HG02981 (cell line): Measurements from ENCODE around the gene LARP1.
"Not testable (repeated sequence)": the region's sequence is repeated elsewhere in the genome, so short reads cannot be mapped to it uniquely, and the experiment has no call there.

ENCODE experiments used
- ATAC-seq: cut with Tn5 transposase; IDR thresholded peaks from one replicate; pipeline ENCODE4 v1.9.1; 2021; ENCODE audit warnings: mild to moderate bottlenecking, moderate library complexity; ENCODE audit not compliant: unreplicated experiment

Gene LARP1

DNA sequence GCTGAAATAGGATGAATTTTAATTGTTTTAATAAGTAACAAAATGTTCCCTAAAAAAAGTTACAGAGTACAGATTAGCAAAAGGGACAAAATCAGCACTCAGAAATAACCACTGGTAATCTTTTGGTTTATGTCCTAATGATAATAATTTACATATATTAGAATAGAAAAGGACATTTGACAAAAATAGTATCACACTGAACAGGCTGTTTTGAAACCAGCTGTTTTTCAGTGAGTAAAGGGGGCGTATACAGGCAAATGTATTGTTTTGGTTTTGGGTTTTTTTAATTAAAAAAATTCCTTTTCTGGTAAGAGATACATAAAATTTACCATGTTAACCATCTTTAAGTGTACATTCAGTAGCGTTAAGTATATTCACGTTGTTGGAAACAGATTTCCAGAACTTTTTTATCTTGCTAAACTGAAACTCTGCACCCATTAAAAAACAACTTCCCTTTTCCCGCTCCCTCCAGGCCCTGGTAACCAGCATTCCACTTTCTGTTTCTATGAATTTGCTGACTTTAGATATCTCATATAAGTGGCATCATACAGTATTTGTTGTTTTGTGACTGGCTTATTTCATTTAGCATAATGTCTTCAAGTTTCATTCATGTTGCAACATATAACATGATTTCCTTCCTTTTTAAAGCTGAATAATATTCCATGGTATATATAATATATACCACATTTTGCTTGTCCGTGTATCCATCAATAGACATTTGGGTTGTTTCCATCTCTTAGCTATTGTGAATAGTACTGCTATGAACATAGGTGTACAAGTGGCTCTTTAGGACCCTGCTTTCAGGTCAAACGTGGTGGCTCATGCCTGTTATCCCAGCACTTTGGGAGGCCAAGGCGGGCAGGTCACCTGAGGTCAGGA lies 20.6 kb upstream of the LARP1 start:
- ATAC-seq = no peak

DNA sequence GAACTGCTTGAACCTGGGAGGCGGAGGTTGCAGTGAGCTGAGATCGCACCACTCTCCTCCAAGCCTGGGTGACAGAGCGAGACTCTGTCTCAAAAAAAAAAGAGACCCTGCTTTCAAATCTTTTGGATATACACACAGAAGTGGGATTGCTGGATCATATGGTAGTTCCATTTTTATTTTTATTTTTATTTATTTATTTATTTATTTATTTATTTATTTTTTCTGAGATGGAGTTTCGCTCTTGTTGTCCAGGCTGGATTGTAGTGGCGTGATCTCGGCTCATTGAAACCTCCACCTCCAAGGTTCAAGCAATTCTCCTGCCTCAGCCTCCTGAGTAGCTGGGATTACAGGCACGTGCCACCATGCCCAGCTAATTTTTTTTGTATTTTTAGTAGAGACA lies 19.8 kb upstream of the LARP1 start:
- not testable (repeated sequence) for ATAC-seq

DNA sequence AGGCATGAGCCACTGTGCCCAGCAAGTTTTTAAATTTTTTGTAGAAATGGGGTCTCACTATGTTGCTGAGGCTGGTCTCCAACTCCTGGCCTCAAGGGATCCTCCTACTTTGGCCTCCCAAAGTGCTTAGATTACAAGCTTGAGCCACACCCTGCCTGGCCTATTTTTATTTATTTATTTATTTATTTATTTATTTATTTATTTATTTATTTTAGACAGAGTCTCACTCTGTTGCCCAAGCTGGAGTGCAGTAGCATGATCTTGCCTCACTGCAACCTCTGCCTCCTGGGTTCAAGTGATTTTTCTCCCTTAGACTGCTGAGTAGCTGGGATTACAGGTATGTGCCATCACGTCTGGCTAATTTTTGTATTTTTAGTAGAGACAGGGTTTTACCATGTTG lies 18.8 kb upstream of the LARP1 start:
- ATAC-seq = not testable (repeated sequence)

DNA sequence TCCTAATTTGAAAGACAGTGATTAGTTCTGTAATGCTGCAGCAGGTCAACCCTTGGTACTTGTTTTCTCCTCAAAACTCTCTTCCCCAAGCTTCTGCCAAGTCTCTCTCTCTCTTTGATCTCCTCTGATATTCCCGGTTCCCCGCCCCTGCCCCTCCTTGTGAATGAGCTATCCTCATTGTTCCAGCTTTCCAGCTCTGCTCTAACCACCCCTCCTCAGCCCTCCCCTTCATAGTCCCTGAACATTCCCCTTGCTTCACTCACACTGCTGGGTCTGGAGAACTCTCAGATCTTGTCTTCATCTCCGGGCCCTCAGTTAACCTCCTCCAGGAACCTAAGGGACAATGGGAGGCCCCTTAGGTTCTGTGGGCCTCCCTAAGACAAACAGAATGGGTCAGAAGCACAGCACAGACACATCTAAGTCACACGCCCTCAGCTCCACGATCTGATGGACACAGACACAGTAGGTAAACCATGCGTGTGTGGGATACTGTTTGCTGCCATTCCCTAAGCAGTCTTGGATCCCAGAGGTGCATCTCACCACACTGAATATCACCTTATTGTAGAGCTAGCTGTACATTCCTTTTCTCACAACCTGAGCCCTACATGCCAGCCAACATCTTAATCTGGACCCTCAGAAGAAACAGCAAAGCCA lies 17.4 kb upstream of the LARP1 start:
- ATAC-seq = no peak

DNA sequence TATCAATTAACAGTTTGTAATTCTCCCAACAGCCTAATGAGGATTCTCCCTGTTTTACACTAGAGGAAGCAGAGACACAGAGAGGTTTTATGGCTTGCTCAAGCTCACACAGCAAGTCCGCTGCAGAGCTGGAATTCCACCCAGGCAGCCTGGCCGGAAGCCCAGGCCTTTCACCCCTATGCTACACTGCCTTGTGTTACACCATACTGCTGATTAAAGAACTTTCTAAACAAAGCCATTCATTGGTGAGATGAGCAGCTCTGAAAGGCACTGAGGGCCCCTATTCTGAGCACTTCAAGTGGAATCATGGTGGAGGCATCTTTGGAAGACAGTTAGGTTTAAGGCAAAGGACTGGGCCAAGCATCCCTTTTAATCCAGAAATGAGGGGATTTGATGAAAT lies 14.7 kb upstream of the LARP1 start:
- ATAC-seq = no peak

DNA sequence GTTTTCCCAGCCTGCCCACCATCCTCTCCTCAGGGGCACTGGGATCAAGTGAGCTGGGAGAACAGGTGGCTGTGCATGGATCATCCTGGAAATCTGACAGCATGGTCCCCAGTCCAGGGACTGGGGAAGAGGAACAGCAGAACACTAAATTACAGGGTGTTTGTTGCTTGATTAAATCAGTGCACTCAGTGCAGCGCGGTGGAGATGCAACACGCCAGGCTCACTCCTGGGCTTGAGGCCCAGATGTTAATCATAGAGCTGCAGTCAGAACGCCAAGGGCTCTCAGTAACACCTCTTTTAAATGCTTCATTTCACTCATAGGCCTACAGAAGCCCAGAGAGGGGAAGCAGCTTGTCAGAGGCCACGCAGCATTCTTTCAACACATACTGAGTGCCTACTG lies 14.2 kb upstream of the LARP1 start:
- no peak for ATAC-seq

DNA sequence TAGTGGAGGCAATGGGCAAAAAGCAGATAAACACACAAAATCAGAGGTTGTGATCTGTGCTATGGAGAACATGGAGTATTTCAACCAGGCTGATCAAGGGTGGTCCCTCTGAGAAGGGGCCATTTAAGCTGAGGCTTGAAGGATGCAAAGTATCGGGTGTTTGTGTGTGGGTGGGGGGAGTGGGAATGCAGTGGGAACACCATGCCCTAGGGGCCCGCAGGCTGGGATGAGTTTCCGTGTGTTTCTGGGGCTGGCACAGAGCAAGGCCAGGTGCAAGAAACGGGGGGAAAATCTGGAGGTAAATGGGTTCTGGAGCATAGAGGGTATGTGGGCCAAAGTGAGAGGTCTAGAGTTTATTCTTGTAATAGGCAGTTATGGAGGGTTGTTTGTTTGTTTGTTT lies 13.8 kb upstream of the LARP1 start:
- ATAC-seq = no peak

DNA sequence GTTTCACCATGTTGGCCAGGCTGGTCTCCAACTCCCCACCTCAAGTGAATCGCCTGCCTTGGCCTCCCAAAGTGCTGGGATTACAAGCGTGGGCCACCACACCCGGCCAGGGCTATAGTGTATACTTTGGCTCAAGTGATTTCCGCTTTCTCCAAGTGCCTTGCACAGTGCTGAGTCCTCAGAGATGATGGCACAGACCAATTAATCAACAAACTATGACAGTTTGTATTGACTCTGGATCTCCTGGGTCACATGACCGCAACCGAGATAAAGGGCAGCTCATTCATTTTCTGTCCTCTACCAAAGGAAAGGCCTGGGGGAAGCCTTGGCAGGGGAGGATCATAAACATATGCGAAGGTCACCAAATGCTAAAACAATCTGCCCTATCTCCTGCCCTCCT lies 11.4 kb upstream of the LARP1 start:
- no peak for ATAC-seq

DNA sequence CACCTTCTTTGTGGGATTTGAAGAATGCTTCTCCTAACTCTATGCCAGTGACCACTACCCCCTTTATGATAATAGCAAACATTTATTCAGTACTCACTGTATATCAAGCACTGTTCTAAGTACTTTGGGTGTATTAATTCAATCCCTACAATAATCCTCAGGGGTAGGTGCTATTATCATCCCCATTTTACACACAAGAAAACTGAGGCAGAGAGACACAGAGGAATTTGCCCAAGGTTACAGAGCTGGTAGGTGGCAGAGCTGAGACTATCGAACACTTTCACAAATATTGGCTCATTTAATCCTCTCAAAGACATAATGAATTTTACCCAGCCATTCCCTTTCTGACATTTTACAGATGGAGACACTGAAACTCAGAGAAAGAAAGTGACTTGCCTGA lies 9.8 kb upstream of the LARP1 start:
- ATAC-seq = no peak

DNA sequence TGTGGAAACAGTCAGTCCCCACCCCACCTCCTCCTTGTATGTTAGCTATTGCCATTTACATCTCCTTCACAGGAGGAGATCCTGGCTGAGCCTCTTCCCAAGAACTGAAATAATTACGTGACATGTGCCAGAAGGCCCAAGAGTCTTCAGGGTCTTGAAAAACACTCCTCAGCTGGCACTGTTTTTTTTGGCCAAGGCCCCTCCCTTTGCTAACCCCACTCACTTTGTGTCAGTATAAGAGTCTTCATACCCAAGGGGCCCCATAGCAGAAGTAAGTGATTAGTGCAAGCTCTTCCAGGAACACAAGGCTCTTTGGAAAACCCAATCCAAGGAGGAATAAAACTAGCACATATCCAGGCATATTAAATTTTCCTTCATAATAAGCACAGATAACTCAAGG lies 5.7 kb upstream of the LARP1 start:
- ATAC-seq = no peak

DNA sequence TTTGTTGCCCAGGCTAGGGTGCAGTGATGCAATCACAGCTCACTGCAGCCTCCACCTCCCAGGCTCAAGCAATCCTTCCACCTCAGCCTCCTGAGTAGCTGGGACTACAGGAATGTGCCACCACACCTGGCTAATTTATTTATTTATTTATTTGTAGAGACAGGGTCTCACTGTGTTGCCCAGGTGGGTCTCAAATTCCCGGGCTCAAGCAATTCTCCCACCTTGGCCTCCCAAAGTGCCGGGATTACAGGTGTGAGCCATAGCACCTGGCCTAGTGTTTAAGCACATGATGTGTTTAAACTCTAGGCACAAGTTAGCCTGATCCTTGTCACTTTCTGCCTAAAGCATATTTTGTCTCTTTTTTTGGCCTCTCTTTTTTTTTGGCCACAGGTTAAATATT lies 4.5 kb upstream of the LARP1 start:
- ATAC-seq = not testable (repeated sequence)

DNA sequence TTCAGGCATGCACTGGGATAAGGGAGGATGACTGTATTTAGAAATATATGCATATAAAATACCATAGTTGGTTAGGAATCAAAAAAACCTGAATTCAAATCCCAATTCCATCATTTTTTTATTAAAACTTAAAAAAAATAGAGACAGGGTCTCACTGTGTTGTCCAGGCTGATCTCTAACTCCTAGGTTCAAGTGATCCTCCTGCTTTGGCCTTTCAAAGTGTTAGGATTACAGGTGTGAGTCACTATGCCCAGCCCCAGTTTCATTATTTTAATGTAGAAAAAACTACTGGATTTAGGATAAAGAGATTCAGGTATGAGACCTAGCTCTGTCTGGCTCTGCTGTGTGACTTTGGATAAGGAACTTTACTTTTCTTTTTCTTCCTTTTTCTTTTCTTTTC lies 3.3 kb upstream of the LARP1 start:
- no peak for ATAC-seq

DNA sequence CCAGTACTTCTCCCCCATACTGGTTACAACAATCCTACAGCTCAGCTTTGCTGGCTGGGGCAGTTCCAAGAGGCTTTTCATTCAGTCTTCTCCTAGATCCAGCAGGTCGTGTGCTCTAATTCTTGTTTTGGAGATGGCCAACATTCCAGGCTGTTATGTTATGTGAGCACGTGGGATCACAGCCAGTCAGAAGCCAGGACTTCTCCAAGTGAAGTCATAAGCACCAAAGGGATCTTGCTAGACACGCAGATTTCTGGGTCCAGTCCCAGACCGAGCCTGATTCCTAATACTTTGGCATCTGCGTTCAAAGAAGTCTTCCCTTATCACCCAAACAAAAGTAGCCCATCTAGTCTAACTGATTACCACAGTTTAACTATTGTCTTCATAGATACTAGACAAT lies 1.4 kb upstream of the LARP1 start:
- ATAC-seq = no peak

DNA sequence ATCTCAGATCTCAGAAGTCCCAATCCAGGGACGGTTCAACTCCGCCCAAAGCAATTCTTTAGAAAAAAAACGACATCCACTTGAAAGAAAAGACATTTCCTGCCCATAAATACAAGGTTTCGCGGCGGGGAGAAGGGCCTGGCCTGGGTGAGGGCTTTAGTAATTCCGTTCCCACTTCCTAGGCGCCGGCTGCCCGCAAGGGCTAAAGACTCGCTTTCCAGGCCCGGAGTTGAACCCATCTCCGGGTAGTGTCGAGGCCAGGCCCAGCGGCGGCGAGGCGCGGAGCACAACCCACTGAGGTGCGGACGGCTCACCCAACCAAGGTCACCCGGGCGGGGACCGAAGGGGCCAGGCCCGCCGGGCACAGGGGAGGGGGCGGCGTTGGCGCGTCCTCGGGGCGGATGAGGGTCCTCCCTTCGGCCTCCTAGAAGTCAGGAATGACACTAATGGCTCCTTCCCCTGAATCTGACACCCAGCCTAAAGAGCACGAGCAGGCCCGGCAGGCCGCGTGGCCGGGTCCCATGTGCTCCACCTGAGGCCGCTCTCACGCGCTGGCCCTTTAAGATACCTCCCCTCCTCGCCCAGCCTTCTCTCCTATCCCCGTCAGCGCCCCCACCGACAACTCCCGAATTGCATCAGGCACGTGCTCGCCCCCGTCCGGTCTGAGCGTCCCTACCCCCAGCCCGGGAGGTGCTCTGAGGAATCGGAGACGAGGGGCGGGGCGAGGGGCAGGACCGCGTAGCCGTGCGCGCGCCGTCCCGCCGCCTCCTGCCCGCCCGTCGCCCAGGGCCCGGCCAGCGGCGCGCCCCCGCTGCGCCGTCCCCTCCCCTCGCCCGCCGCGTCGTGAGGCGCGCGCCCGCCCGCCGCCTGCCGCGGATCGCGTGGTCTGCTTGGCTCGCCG lies 467 bp upstream of the LARP1 start:
- peak; percentile 91 for ATAC-seq

DNA sequence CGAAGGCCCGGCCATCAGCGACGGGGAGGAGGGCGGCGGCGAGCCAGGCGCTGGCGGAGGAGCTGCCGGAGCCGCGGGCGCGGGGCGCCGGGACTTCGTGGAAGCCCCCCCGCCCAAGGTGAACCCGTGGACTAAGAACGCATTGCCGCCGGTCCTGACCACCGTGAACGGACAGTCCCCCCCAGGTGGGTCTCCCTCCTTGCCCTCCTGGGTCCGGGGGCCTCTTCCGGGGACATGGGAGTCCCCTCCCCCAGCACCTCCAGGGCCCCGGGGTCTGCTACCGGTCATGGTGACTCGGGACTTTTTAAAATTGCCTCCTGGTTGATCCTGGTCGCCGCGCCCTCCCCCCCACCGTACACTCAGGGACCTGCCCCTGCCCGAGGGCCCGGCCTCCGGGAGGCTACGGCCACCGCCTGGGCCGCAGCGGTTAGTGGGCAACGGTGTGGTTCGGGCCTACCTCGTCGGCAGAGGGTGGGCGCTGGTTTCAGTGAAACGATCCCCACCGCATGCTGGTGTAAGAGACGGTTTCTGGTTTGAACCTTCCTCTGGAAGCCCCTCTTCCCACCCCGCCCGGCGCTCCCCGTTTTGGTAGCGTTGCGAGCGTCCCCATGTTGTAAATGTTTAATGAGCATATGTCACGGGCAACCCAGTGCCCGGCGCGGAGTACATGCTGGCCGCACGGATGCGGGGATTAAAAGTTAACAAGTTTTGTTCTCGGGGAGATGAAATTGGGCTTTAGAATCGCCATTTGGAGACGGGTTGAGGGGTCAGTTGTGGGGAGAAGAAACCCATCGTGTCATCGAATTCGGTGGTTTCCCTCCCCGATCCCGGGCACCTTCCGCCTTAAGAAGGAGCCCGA lies 1.1 kb downstream of the LARP1 start:
- ATAC-seq = no peak

DNA sequence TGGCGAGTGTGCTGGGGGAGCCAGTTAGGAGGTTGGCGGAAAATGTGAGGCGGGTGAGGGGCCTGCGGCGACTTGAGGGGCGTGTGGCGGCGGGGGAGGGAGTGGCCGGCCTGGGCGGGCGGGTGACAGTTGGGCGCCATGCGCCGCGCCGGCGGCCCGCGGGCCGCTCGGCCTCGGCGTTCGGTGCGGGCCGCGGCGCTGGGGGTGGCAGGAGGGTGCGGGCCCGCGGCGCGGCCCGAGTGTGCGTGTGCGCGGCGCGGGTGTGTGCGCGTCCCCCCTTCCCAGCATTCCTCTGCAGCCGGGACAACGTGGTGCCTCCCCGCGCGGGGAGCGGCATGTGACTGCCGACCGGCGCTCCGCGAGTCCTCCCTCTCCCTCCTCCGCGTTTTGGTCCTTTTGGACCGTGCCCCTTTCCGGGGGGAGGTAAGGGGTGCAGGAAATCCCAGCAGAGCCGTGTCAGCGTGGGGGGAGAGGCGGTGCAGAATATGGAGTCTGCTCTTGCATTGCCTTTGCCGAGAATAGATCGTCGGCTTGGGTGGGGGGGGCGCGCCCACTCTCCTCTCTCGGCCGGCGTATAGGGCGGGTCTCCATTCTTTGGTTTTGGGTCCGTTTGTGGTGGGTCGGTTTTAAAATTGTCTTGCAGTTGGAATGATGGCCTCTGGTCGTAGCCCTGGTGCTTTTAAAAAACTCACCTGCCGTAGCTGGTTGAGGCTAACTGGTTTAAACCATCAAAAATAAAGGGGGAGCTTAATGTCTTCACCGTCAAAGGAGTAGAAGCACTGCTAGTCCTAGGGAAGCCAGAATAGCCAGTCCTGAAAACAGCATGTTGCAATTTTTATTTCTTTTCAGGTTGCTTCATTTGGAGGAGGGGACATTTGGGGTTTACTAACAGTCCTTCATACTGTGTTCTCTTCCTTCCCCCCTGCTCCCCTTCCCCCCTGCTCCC lies 2.0 kb downstream of the LARP1 start:
- no peak for ATAC-seq

DNA sequence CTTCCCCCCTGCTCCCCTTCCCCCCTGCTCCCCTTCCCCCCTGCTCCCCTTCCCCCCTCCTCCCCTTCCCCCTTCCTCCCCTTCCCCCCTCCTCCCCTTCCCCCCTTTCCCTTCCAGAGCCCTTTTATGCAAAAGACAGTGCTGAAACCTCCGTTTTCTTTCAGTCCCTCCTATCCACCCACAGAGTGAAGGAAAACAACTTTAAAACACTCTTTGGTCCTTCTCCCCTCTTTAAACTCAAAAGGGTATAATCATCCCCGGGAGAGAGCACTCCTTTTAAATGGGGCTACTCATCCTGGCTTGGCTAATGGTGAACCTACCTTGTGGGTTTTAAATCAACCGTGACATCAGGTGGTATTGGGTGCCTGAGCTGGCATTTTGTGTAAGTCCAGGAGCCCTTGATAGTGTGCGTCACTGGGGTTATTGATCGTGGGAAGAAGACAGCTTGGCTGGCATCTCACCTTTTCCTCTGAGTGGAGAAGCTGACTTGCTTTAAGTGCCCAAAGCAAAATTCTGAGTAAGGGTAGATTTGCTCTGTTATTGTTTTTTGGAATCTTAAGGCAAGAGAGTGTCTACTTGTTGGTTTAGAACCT lies 2.7 kb downstream of the LARP1 start:
- ATAC-seq = no peak

DNA sequence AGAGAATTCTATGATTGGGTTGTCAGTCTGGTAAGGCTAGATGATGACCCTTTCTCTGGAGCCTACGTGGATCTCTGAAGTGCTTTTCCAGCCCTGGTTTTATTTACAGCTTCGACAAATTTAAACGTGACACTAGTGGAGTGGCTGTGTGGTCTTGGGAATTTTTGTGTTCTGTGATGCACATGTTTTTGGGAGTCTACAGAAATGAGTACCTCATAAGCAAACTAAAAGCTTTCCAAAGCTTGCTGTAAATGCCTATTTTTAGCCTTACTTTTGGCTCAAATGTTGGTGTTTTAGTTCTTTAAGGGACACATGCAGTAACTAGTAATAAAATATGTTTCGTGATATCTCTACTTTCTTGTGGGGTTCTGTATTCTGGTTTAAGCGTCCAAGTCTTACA lies 3.3 kb downstream of the LARP1 start:
- ATAC-seq = no peak

DNA sequence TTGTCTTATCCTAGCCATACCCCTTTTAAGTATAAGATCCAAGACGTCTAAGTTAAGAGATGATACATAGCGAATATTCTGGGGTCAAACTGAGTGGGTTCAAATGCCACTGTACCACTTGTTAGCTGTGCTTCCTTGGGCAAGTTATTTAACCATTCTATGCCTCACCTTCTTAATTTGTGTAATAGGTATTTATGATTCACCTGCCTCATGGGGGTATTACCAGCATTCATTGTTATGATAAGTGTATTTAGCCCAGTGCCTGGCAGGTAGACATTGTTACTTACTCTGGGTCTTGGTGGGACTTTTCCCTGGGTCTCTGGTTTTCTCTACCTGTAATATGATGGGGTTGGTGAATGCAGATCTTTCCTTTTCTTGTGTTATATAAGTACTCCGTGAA lies 3.8 kb downstream of the LARP1 start:
- ATAC-seq = no peak
